CD1c-positive myeloid dendritic cell (primary cell): ENCODE data around the gene FAU.
A peak's percentile ranks its signal among the peaks of the same experiment; 100 is the strongest.
"Not testable (repeated sequence)": the region's sequence is repeated elsewhere in the genome, so short reads cannot be mapped to it uniquely, and the experiment has no call there.

Experiments
- DNase-seq: peaks from one replicate; pipeline ENCODE4 v3.0.0-alpha.2; 2016; ENCODE audit errors: extremely low spot score

FAU gene

GRCh38 chr11:65121865-65122696, at the start of gene FAU, which contains the start of gene MRPL49:
FAU (minus strand) TSS chr11:65122134; CDS start chr11:65121813, 321 bp downstream.
MRPL49 (plus strand) TSS chr11:65122321; CDS start chr11:65122347, 26 bp downstream.
- peak; percentile 99 for DNase-seq

GRCh38 chr11:65170058-65170534, 48.2 kb upstream of the FAU start, which contains the start of gene SPDYC:
SPDYC (plus strand) TSS chr11:65170233; CDS start chr11:65171358, 1,125 bp downstream.
- no peak for DNase-seq

- no peak for DNase-seq
Observed at GRCh38 chr11:65169164-65169641, 47.3 kb upstream of the FAU start.

- DNase-seq, result no peak
Observed at GRCh38 chr11:65167656-65168055, 45.7 kb upstream of the FAU start.

GRCh38 chr11:65166893-65167292, 45.0 kb upstream of the FAU start:
- DNase-seq, result no peak

- no peak for DNase-seq
Observed at GRCh38 chr11:65165410-65166317, 43.7 kb upstream of the FAU start.

GRCh38 chr11:65163684-65164083, 41.8 kb upstream of the FAU start:
- DNase-seq, result no peak

GRCh38 chr11:65160643-65161042, 38.7 kb upstream of the FAU start:
- no peak for DNase-seq

GRCh38 chr11:65159012-65159411, 37.1 kb upstream of the FAU start:
- DNase-seq, result no peak

- no peak for DNase-seq
Observed at GRCh38 chr11:65157336-65157735, 35.4 kb upstream of the FAU start.

- no peak for DNase-seq
Observed at GRCh38 chr11:65156926-65157325, 35.0 kb upstream of the FAU start.

- DNase-seq, result peak; percentile 17
Observed at GRCh38 chr11:65156256-65156655, 34.3 kb upstream of the FAU start.

GRCh38 chr11:65152122-65152521, 30.2 kb upstream of the FAU start:
- peak; percentile 61 for DNase-seq

- peak; percentile 43 for DNase-seq
Observed at GRCh38 chr11:65151331-65151899, 29.5 kb upstream of the FAU start.

GRCh38 chr11:65150509-65151299, 28.8 kb upstream of the FAU start:
- DNase-seq, result peak; percentile 97

- DNase-seq, result not testable (repeated sequence)
Observed at GRCh38 chr11:65150131-65150508, 28.2 kb upstream of the FAU start.

- DNase-seq, result no peak
Observed at GRCh38 chr11:65148657-65149056, 26.7 kb upstream of the FAU start.

GRCh38 chr11:65147352-65148075, 25.6 kb upstream of the FAU start:
- no peak for DNase-seq

- no peak for DNase-seq
Observed at GRCh38 chr11:65141896-65142494, 20.1 kb upstream of the FAU start.
